Neuronal stem cell (in vitro differentiated cells): ENCODE results near the gene CDC42BPG.

Source experiments
- DNase-seq: peaks from one replicate; pipeline ENCODE4 v3.0.0-alpha.2; 2013; ENCODE audit warnings: low spot score
- H2AFZ ChIP-seq: one replicate; pipeline ENCODE4 v1.6.1; 2013; ENCODE audit warnings: mild to moderate bottlenecking, low read length, inconsistent platforms
- H2AK5ac ChIP-seq: 2 replicates; pipeline ENCODE4 v1.6.1; 2013; ENCODE audit warnings: low read depth, mild to moderate bottlenecking, inconsistent platforms, low read length, moderate library complexity, mixed read lengths
- H2BK120ac ChIP-seq: 2 replicates; pipeline ENCODE4 v1.6.1; 2013; ENCODE audit warnings: low read depth, mild to moderate bottlenecking, inconsistent platforms, low read length, moderate library complexity, mixed read lengths
- H2BK12ac ChIP-seq: one replicate; pipeline ENCODE4 v1.6.1; 2013; ENCODE audit warnings: low read length, inconsistent platforms
- H2BK15ac ChIP-seq: 2 replicates; pipeline ENCODE4 v1.6.1; 2013; ENCODE audit warnings: mild to moderate bottlenecking, low read length, inconsistent platforms, mixed read lengths
- H2BK5ac ChIP-seq: one replicate; pipeline ENCODE4 v1.6.1; 2013; ENCODE audit warnings: inconsistent platforms, mild to moderate bottlenecking, low read length, moderate library complexity
- H3K14ac ChIP-seq: one replicate; pipeline ENCODE4 v1.6.1; 2013; ENCODE audit warnings: low read length, inconsistent platforms
- H3K18ac ChIP-seq: 2 replicates; pipeline ENCODE4 v1.6.1; 2013; ENCODE audit warnings: low read length, inconsistent platforms
- H3K23ac ChIP-seq: 2 replicates; pipeline ENCODE4 v1.6.1; 2013; ENCODE audit warnings: low read depth, mild to moderate bottlenecking, mixed read lengths, low read length, inconsistent platforms; ENCODE audit not compliant: poor library complexity
- H3K27ac ChIP-seq: replicated peaks from 3 replicates; pipeline ENCODE4 v1.5.1; 2013; ENCODE audit warnings: low read length, inconsistent platforms
- H3K27me3 ChIP-seq, 3 experiments: 2 replicates each; pipeline ENCODE4 v1.6.1; 2013; ENCODE audit warnings: low read length in 3 of 3, mild to moderate bottlenecking in 2 of 3, inconsistent platforms in 1 of 3, low read depth in 1 of 3, mixed read lengths in 1 of 3, moderate library complexity in 1 of 3; ENCODE audit not compliant: control insufficient read depth in 3 of 3, insufficient read depth in 3 of 3
- H3K36me3 ChIP-seq, 2 donors: replicated peaks in 1 of 2; 2 replicates each; pipeline ENCODE4 v1.6.1; 2013; ENCODE audit warnings: low read length in 2 of 2; ENCODE audit not compliant: control insufficient read depth in 2 of 2, insufficient read depth in 2 of 2
- H3K4ac ChIP-seq: 2 replicates; pipeline ENCODE4 v1.6.1; 2013; ENCODE audit warnings: inconsistent platforms, mild to moderate bottlenecking, low read length, moderate library complexity
- H3K4me1 ChIP-seq, 2 donors: 1 replicate in 1 of 2; 2 replicates in 1 of 2; pipeline ENCODE4 v1.6.1; 2013; ENCODE audit warnings: low read length in 2 of 2, low read depth in 1 of 2; ENCODE audit not compliant: control insufficient read depth in 2 of 2, insufficient read depth in 1 of 2
- H3K4me2 ChIP-seq: one replicate; pipeline ENCODE4 v1.6.1; 2013; ENCODE audit warnings: mild to moderate bottlenecking, low read length, inconsistent platforms; ENCODE audit not compliant: insufficient read depth, poor library complexity, severe bottlenecking
- H3K4me3 ChIP-seq, 2 donors: 2 replicates each; pipeline ENCODE4 v1.5.1; 2013; ENCODE audit warnings: low read length in 2 of 2, mild to moderate bottlenecking in 2 of 2, inconsistent platforms in 1 of 2, moderate library complexity in 1 of 2
- H3K79me1 ChIP-seq: one replicate; pipeline ENCODE4 v1.6.1; 2013; ENCODE audit warnings: low read depth, mild to moderate bottlenecking, inconsistent platforms, low read length, moderate library complexity
- H3K9ac ChIP-seq: one replicate; pipeline ENCODE4 v1.6.1; 2013; ENCODE audit warnings: mild to moderate bottlenecking, low read depth, low read length, inconsistent platforms; ENCODE audit not compliant: poor library complexity
- H3K9me3 ChIP-seq, 2 donors: replicated peaks in 1 of 2; 2 replicates each; pipeline versions ENCODE3 to v1.6.1; 2013; ENCODE audit warnings: low read length in 2 of 2, mild to moderate bottlenecking in 2 of 2, inconsistent platforms in 1 of 2, low read depth in 1 of 2, mixed read lengths in 1 of 2, moderate library complexity in 1 of 2; ENCODE audit not compliant: control insufficient read depth in 2 of 2, insufficient read depth in 1 of 2
- H4K8ac ChIP-seq: one replicate; pipeline ENCODE4 v1.6.1; 2013; ENCODE audit warnings: low read depth, mild to moderate bottlenecking, inconsistent platforms, low read length, moderate library complexity
- H4K91ac ChIP-seq: one replicate; pipeline ENCODE4 v1.6.1; 2013; ENCODE audit warnings: low read length, low read depth, mild to moderate bottlenecking, inconsistent platforms; ENCODE audit not compliant: poor library complexity
- WGBS, 2 donors: extraction: QIAGEN DNeasy Blood & Tissue Kit; methylation state at CpG; one replicate each; pipeline ENCODE4 v1.1.7; 2013; ENCODE audit warnings: missing lambda C conversion rate in 2 of 2, mixed read lengths in 1 of 2; ENCODE audit not compliant: insufficient read length in 2 of 2, insufficient replicate concordance in 1 of 2; ENCODE audit errors: extremely low coverage in 2 of 2; 5-methylcytosine and 5-hydroxymethylcytosine counted together

CDC42BPG gene

GRCh38 chr11:64777449-64778222, 66.8 kb downstream of the CDC42BPG start:
- H2BK5ac ChIP-seq, result peak overlapping the region; percentile 90
- no peaks in the 10 kb centered on the region for H3K9me3 ChIP-seq
- peak overlapping the region; percentile 99 for H3K27ac ChIP-seq
- H2BK15ac ChIP-seq, result peak overlapping the region; percentile 73
- H2AK5ac ChIP-seq, result peak overlapping the region; percentile 100
- WGBS, 2 donors, result no CpG with 5 or more reads among the region's 98 CpGs
- no peaks in the 10 kb centered on the region for H3K27me3 ChIP-seq
- peaks cover 5 to 10% of the 10 kb centered on the region in 2 donors for H3K4me1 ChIP-seq
- H2AFZ ChIP-seq, result no peak overlapping the region
- no peak overlapping the region for H3K4ac ChIP-seq
- peaks cover 36 to 73% of the 10 kb centered on the region in 2 donors for H3K36me3 ChIP-seq
- H3K14ac ChIP-seq, result no peak overlapping the region
- H3K23ac ChIP-seq, result peak overlapping the region; percentile 59
- H3K79me1 ChIP-seq, result peaks cover 5% of the 10 kb centered on the region
- peak overlapping the region; percentile 96 for H3K9ac ChIP-seq
- H4K91ac ChIP-seq, result no peak overlapping the region
- no peak overlapping the region for H4K8ac ChIP-seq
- no peak overlapping the region for H2BK12ac ChIP-seq
- peak overlapping the region; percentile 99 for H3K18ac ChIP-seq
- peak; percentile 80 for DNase-seq
- peak overlapping the region; percentile 98 for H2BK120ac ChIP-seq
- H3K4me3 ChIP-seq, result peak overlapping the region; percentile 89 to 98
- peak overlapping the region; percentile 89 for H3K4me2 ChIP-seq

- no peak overlapping the region for H2AFZ ChIP-seq
- no peak overlapping the region for H3K27ac ChIP-seq
- no peaks in the 10 kb centered on the region for H3K9me3 ChIP-seq
- no peak overlapping the region for H2AK5ac ChIP-seq
- no peak overlapping the region for H4K91ac ChIP-seq
- DNase-seq, result no peak
- H2BK12ac ChIP-seq, result no peak overlapping the region
- WGBS, 2 donors, result no CpG with 5 or more reads among the region's 3 CpGs
- no peak overlapping the region for H3K23ac ChIP-seq
- H2BK120ac ChIP-seq, result no peak overlapping the region
- H3K4me1 ChIP-seq, result peaks cover 5 to 10% of the 10 kb centered on the region in 2 donors
- H3K36me3 ChIP-seq, result peaks cover 38 to 73% of the 10 kb centered on the region in 2 donors
- no peaks in the 10 kb centered on the region for H3K27me3 ChIP-seq
- no peak overlapping the region for H3K14ac ChIP-seq
- H3K4me2 ChIP-seq, result peak overlapping the region; percentile 89
- no peak overlapping the region for H3K18ac ChIP-seq
- no peak overlapping the region for H3K9ac ChIP-seq
- peak overlapping the region; percentile 89 to 98 for H3K4me3 ChIP-seq
- H2BK15ac ChIP-seq, result no peak overlapping the region
- H3K4ac ChIP-seq, result no peak overlapping the region
- no peak overlapping the region for H2BK5ac ChIP-seq
- no peak overlapping the region for H4K8ac ChIP-seq
- H3K79me1 ChIP-seq, result peaks cover 5% of the 10 kb centered on the region
Observed at GRCh38 chr11:64776875-64777274, 67.6 kb downstream of the CDC42BPG start.

DNA sequence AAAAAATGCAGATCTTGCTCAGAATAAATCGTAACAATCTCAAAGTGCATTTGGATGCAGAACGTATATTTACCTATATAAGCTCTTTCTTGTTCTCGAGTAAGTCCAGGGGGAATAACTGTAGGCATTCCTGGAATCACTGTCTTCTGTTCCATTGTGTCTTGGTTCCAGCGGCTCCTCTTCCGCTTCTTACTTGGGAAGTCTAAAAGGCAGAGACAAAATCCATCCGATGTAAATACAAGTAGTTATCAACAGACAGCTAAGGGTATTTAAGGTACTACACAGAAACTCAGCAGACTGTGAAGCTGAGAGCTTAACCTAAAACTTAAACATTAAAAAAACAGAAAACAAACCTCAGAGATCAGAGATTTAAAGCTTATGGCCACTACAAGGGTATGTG, 68.0 kb downstream of the CDC42BPG start:
- Histone ChIP-seq H4K91ac (no peak overlapping the region), H3K36me3 (peaks cover 41 to 76% of the 10 kb centered on the region in 2 donors), H3K9me3 (no peaks in the 10 kb centered on the region), H2BK15ac (no peak overlapping the region), H3K9ac (no peak overlapping the region), H3K14ac (no peak overlapping the region), H2BK12ac (no peak overlapping the region), H4K8ac (no peak overlapping the region), H3K79me1 (peaks cover 5% of the 10 kb centered on the region), H3K4ac (no peak overlapping the region), H3K4me3 (peak overlapping the region in 1 of 2 donors; percentile 98), H3K27ac (no peak overlapping the region), H3K27me3 (no peaks in the 10 kb centered on the region), H2AFZ (no peak overlapping the region), H3K4me1 (peaks cover 5 to 10% of the 10 kb centered on the region in 2 donors), H3K23ac (no peak overlapping the region), H3K18ac (no peak overlapping the region), H2AK5ac (no peak overlapping the region), H2BK5ac (no peak overlapping the region), H2BK120ac (no peak overlapping the region), H3K4me2 (no peak overlapping the region)
- DNase-seq, result no peak
- no CpG with 5 or more reads among the region's 6 CpGs for WGBS, 2 donors

DNA sequence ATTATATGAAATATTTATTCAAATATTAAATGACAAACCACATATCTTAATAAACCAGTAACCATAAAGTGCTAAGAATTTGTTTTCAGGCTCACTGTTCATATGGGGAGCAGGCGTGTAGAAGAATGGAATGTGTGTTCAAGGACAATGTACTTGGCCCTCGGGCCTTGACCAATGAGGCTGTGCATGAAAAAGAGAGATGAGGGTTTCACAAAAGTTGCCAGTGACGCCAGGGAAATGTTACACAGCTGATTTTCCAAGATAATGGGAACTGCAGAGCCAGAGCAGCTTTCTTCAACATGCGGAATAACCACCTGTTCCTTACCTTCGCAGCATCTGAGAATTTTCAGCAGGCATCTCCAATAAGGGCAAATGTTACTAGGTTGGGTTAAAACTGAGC, 70.3 kb downstream of the CDC42BPG start:
- no peak for DNase-seq
- H3K79me1 ChIP-seq, result peaks cover 8% of the 10 kb centered on the region
- no peak overlapping the region for H2AK5ac ChIP-seq
- H3K36me3 ChIP-seq, result peaks cover 62 to 84% of the 10 kb centered on the region in 2 donors
- no peak overlapping the region for H3K4me2 ChIP-seq
- no peak overlapping the region for H3K14ac ChIP-seq
- H3K4me1 ChIP-seq, result peaks cover 5 to 6% of the 10 kb centered on the region in 2 donors
- H2BK5ac ChIP-seq, result no peak overlapping the region
- no CpG with 5 or more reads among the region's 5 CpGs for WGBS, 2 donors
- H3K4me3 ChIP-seq, result no peak overlapping the region
- H2BK120ac ChIP-seq, result no peak overlapping the region
- H2AFZ ChIP-seq, result no peak overlapping the region
- no peak overlapping the region for H3K23ac ChIP-seq
- H3K18ac ChIP-seq, result no peak overlapping the region
- no peak overlapping the region for H2BK12ac ChIP-seq
- H3K27ac ChIP-seq, result no peak overlapping the region
- no peaks in the 10 kb centered on the region for H3K27me3 ChIP-seq
- no peak overlapping the region for H3K4ac ChIP-seq
- no peaks in the 10 kb centered on the region for H3K9me3 ChIP-seq
- H4K8ac ChIP-seq, result no peak overlapping the region
- no peak overlapping the region for H3K9ac ChIP-seq
- no peak overlapping the region for H4K91ac ChIP-seq
- H2BK15ac ChIP-seq, result no peak overlapping the region
